ENCODE data around the gene STOML1. TPM values are rescaled to one million over a fixed set of nuclear protein-coding genes. Genes with fewer than 3 reads are reported as not detected.
"Not testable (repeated sequence)": the region's sequence is repeated elsewhere in the genome, so short reads cannot be mapped to it uniquely, and the experiment has no call there.

The STOML1 gene
- total RNA-seq, 1 donor from 2014 or later, result 15.0 TPM

- no peak for DNase-seq (ENCODE audit: low spot score)
These were observed 45.2 kb downstream of the STOML1 start for GRCh38 chr15:73946795-73947370.

GRCh38 chr15:73946046-73946721 lies 45.9 kb downstream of the STOML1 start:
- DNase-seq (ENCODE audit: low spot score), result no peak

GRCh38 chr15:73945130-73945508 lies 47.0 kb downstream of the STOML1 start:
- no peak for DNase-seq (ENCODE audit: low spot score)

GRCh38 chr15:73944161-73945129 lies 47.6 kb downstream of the STOML1 start:
- DNase-seq (ENCODE audit: low spot score), result no peak

GRCh38 chr15:73942751-73943270 lies 49.3 kb downstream of the STOML1 start:
- DNase-seq (ENCODE audit: low spot score), result no peak

GRCh38 chr15:73941871-73942635 lies 50.0 kb downstream of the STOML1 start:
- no peak for DNase-seq (ENCODE audit: low spot score)

GRCh38 chr15:73941449-73941848 lies 50.6 kb downstream of the STOML1 start:
- DNase-seq (ENCODE audit: low spot score), result no peak

- no peak for DNase-seq (ENCODE audit: low spot score)
These were observed 51.1 kb downstream of the STOML1 start for GRCh38 chr15:73941044-73941443.

GRCh38 chr15:73940061-73940981 lies 51.8 kb downstream of the STOML1 start:
- DNase-seq (ENCODE audit: low spot score), result no peak

GRCh38 chr15:73939138-73939537 lies 53.0 kb downstream of the STOML1 start:
- no peak for DNase-seq (ENCODE audit: low spot score)

- DNase-seq (ENCODE audit: low spot score), result not testable (repeated sequence)
These were observed 53.6 kb downstream of the STOML1 start for GRCh38 chr15:73938516-73938915.

GRCh38 chr15:73937726-73938125 lies 54.4 kb downstream of the STOML1 start:
- DNase-seq (ENCODE audit: low spot score), result no peak

GRCh38 chr15:73937296-73937695 lies 54.8 kb downstream of the STOML1 start:
- no peak for DNase-seq (ENCODE audit: low spot score)

GRCh38 chr15:73936588-73937290 lies 55.4 kb downstream of the STOML1 start:
- no peak for DNase-seq (ENCODE audit: low spot score)

- peak; percentile 67 for DNase-seq (ENCODE audit: low spot score)
These were observed 55.9 kb downstream of the STOML1 start for GRCh38 chr15:73936181-73936580.

GRCh38 chr15:73935547-73935946 lies 56.5 kb downstream of the STOML1 start:
- DNase-seq (ENCODE audit: low spot score), result no peak

GRCh38 chr15:73934281-73934680 lies 57.8 kb downstream of the STOML1 start:
- DNase-seq (ENCODE audit: low spot score), result no peak

- DNase-seq (ENCODE audit: low spot score), result no peak
These were observed 59.5 kb downstream of the STOML1 start for GRCh38 chr15:73932381-73933191.

- DNase-seq (ENCODE audit: low spot score), result no peak
These were observed 60.7 kb downstream of the STOML1 start for GRCh38 chr15:73931441-73931840.

All from ureter (tissue), 1 donor.